Hepatocyte (in vitro differentiated cells): ENCODE results near the gene DSCAML1.

Source experiments
- CTCF ChIP-seq: fragments of 200-600 bp; sonication (generic); IDR thresholded peaks from 2 replicates; pipeline ENCODE4 v1.5.1; 2016; ENCODE audit warnings: antibody characterized with exemption, mild to moderate bottlenecking; ENCODE audit not compliant: poor library complexity
- EZH2 ChIP-seq: fragments of 200-600 bp; sonication (generic); IDR thresholded peaks from 2 replicates; pipeline ENCODE4 v1.6.1; 2016; ENCODE audit warnings: antibody characterized with exemption, mild to moderate bottlenecking, borderline replicate concordance

- TF ChIP-seq CTCF (no peak), EZH2 (no peak)
These were observed 291.6 kb downstream of the DSCAML1 start for GRCh38 chr11:117505285-117505970.
